GM21529 (cell line): ENCODE data around the gene MIOS.

Experiments used
- ATAC-seq: cut with Tn5 transposase; IDR thresholded peaks from one replicate; pipeline ENCODE4 v1.9.1; 2021; ENCODE audit not compliant: unreplicated experiment

The MIOS gene

DNA sequence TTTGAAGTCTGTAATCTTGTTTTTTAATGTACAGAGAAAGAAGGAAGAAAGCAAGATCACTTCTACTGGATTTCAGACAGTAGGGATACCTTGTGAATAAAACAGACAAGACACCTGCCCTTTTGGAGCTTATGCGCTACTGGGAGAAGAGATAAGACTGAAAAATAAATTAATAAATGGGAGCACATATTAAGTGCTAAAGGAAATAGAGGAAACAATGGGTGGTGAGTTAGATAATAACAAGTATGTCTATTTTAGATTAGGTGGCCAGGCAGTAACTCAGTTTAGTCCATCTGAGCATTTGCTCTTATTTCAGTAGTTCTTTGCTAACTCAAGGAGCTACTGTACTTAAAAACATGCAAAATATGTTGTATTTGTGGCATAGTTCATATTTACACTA lies 15.9 kb downstream of the MIOS start:
- ATAC-seq = no peak

GRCh38 chr7:7583731-7584130 lies 17.0 kb downstream of the MIOS start:
- ATAC-seq = no peak

DNA sequence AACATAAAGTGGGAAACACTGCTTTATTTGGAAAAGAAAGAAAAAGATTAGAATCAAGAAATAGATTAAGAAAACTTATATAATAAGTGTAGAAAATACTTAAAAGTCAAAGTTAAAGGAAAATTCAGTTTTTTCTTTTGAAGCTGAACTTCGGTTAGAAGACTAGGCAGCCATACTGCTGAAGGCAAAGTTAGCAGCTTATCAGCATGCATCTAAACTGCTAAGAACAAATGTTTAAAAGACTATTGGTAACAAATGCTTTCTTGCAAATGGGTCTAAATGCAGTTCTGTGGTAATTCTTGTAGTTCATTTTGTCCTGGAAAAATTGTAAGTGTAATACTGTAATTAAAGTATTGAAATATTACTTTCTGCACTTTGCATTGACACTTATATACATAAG lies 18.0 kb downstream of the MIOS start:
- no peak for ATAC-seq

- ATAC-seq = no peak
These were observed 18.7 kb downstream of the MIOS start for GRCh38 chr7:7585241-7585928.

DNA sequence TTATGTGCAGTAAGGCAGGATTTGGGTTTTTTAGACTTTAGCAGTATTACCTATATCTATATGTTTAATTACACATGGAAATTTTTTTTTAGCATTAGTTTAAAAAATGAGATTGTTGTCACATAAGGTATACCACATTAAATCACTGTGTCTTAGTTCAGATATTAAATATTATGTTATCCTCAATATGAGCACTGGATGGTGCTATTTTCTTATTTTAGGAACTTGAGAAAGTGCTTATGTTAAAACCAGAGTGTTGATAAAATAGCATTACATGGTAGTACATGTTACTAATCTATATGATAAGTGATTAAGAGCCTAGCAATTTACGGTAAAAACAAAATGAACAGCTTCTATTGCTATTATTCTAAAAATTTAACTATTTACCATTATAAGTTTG lies 28.8 kb downstream of the MIOS start:
- ATAC-seq = no peak

- no peak for ATAC-seq
These were observed 29.5 kb downstream of the MIOS start for GRCh38 chr7:7596176-7596575.

- no peak for ATAC-seq
These were observed 40.3 kb downstream of the MIOS start for GRCh38 chr7:7607010-7607409.

GRCh38 chr7:7609330-7609729 lies 42.6 kb downstream of the MIOS start:
- no peak for ATAC-seq

- ATAC-seq = no peak
These were observed 45.8 kb downstream of the MIOS start for GRCh38 chr7:7612519-7612918.

DNA sequence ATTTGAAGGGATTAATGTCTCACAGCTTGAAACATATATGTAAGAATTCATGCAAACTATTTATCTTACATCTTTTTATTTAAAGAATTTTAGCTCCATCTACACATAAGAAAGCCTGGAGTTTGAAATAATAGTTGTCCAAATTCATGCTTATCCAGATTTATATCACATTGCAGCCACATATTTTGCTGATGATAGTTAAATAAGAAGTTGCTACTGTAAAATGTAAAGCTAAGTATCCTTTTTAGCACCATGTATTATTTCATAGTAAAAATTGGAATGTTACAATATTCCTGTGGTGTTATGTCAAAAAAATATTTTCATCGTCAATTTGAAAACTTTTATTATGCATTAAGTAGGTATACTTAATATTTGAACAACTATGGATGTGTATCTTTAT lies 46.5 kb downstream of the MIOS start:
- ATAC-seq = no peak

DNA sequence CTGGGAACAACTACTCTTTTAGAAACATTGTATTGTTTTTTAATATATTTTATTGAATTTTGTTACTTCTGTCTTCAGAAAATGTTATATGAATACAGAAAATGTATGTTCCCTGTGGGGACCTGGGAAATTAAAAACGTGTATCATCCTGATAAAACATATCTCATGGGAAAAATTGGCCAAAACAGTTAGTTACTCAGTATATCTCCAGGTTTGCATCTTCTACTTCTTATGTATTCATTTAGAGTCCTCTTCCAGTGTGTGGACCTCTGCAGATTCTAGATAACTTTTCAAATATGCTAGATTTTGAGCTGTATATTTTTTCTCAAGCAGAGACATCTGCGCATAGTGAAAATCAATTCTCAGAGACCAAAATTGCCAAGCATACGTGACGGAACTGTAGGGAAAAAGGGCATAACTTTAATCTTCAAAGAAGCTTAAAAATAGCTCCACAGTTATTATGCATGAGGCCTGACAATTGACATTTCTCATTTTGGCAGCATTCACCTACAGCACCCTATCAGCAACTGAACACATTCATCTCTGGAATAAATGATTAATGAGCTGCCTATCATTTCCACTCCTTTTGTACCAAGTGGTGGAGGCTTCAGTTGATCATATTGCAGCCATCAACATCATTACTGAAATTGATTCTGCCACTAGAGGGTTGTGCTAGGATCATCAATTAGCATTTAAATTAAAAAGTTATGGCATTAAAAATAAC lies 47.5 kb downstream of the MIOS start:
- no peak for ATAC-seq

DNA sequence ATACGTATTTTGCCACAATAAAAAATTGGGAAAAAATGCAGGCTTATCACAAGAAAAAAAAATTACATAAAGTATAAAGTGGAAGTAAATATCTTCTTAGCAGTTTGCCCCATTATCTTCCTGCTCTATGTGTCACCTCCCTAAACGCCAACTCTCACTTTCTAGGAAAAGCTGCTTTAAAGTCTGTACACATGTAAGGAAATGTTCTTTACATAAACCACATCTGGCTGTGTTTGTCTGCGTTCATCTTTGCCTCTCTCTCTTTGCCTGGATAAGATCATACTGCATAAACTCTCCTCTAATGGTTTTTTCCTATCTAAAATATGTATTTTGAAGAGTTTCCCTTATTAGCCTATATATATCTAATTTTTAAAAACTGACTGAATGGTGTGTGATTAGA lies 50.9 kb downstream of the MIOS start:
- ATAC-seq = no peak

GRCh38 chr7:7618410-7618809 lies 51.7 kb downstream of the MIOS start:
- ATAC-seq = no peak

DNA sequence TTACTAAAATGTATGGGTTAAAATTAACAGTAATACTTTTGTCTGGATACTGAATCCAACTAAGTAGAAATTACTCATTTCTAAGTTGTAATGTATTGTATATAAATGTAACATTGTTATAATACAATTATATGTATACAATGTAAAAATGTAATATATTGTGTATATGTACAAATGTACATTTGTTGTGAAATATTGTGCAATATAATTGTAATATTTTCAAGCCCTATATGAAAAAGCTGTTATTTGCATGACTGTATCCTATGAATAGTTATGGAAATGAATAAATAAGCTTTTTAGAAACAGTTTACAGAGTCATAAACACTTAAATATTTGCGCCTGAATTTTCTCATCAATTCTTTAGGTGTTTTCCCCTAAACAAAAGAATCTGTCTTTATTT lies 53.6 kb downstream of the MIOS start:
- no peak for ATAC-seq

- ATAC-seq = no peak
These were observed 54.0 kb downstream of the MIOS start for GRCh38 chr7:7620644-7621210.

DNA sequence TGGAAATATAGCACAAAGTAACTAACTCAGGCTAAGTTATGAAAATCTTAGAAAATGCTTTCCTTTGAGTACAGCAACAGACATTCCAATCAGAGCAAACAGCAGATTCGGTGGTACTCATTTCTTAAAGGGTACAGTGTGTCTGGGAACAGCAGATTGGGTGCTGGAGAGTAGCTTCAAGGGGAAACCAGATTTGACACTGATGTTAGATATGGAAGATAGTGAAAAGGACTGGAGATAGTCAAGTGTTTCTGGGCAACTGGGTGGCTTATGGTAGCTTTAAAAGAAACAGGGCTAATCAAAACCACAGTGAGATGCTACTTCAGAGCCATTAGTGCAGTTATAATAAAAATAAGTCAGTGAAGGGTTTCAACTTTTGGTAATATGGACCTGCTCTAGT lies 61.8 kb downstream of the MIOS start:
- no peak for ATAC-seq

DNA sequence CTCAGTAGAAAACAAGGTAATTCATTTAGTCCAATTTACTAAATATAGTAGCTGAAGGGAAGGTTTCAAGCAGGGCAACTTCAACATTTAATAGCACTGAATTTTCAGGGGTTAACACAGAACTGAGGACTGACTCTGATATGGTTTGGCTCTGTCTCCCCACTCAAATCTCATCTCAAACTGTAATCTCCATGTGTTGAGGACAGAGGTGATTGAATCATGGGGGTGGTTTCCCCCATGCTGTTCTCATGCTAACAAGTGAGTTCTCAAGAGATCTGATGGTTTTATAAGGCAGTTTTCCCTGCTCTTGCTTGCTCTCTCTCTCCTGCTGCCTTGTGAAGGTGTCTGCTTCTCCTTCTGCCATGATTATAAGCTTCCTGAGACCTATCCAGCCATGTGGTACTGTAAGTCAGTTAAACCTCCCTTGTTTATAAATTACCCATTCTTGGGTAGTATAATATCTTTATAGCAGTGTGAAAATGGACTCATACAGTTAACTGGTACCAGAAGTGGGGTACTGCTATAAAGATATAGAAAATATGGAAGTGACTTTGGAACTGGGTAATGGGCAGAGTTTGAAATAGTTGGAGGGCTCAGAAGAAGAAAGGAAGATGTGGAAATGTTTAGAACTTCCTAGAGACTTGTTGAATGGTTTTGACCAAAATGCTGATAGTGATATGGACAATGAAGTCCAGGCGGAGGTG lies 64.1 kb downstream of the MIOS start:
- ATAC-seq = no peak

DNA sequence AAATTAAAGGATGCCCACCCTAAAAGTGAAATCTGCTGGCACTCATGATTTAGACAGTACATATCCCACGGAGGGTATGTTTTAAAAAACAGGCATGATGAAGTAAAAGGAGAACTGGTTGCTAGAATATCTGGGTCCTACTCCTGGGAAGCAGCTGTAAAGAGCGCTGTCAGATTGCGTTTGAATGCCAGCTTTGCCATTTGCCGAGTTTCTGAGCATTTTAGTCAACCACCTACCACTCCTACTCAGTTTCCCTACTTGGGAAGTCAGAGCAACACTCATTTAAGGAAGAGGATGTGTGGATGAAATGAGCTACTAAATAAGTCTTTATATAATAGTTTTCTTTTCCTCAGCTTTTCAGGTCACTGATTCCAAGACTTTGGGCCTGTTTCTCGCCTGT lies 72.7 kb downstream of the MIOS start:
- no peak for ATAC-seq

DNA sequence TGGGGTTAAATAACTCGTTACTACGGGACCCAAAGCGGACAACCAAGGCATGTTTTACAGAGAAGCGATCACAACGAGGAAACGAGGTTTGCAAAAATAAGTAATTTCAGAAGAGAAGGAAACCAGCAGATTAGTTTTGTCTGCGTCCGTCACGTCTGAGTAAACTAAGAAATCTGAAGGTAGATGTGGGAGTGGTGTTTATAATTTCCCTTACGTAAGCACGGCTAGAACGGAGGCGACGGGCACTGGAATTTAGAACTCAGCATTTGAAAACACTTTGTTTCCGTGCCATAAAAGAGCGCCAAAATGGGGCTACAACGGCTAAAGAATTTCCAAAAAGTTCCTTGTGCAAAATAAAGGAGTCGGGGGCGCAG lies 73.2 kb downstream of the MIOS start:
- peak; percentile 10 for ATAC-seq

GRCh38 chr7:7640221-7641128 lies 73.8 kb downstream of the MIOS start, which contains the start of gene UMAD1:
Gene UMAD1 (plus strand): TSS chr7:7640752. CDS start chr7:7673372, 32,620 bp downstream.
- ATAC-seq = peak; percentile 96
